Measurements from ENCODE around the gene FREM1. TPM values are rescaled to one million over a fixed set of nuclear protein-coding genes. Genes with fewer than 3 reads are reported as not detected.

FREM1 gene
- total and polyA plus RNA-seq, 9 donors, result 0.61 to 9.2 (median 2.8) TPM

DNA sequence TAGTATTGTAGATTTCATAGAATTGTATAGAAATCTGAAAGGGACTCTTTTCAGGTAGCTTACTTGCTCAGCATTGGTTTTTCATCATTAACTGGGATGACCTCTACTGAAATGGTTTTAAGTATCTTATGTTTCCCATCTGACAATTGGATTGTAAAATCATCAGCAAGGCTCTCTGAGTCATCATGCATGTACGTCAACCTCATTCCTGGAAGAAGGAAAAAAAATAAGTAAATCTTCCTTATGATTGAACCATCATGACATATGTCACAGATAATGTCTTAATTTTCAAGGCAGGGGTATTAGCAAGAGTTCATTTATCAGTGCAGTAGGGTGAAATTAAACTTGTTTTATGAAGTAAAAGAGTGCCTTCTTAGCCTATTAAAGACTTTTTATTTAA, 112.8 kb downstream of the FREM1 start:
- Histone ChIP-seq H3K36me3 (no peaks in the 10 kb centered on the region), H3K27ac (no peak overlapping the region), H3K4me3 (no peak overlapping the region), H3K27me3 (no peaks in the 10 kb centered on the region), H3K4me1 (ENCODE audit: insufficient read depth) (no peaks in the 10 kb centered on the region), H3K9me3 (no peaks in the 10 kb centered on the region)
- intact Hi-C loops (cut with DNase I), result no loop called here
- WGBS, 3 donors, result 83 to 94% (median 93%) methylated on average over 1 of the region's 1 CpG
- no peak for DNase-seq
- TF ChIP-seq EP300 (IDR thresholded peaks at IDR 0.05) (no peak), POLR2A (IDR thresholded peaks at IDR 0.05) (no peak)
- TF ChIP-seq, protein P1, sequence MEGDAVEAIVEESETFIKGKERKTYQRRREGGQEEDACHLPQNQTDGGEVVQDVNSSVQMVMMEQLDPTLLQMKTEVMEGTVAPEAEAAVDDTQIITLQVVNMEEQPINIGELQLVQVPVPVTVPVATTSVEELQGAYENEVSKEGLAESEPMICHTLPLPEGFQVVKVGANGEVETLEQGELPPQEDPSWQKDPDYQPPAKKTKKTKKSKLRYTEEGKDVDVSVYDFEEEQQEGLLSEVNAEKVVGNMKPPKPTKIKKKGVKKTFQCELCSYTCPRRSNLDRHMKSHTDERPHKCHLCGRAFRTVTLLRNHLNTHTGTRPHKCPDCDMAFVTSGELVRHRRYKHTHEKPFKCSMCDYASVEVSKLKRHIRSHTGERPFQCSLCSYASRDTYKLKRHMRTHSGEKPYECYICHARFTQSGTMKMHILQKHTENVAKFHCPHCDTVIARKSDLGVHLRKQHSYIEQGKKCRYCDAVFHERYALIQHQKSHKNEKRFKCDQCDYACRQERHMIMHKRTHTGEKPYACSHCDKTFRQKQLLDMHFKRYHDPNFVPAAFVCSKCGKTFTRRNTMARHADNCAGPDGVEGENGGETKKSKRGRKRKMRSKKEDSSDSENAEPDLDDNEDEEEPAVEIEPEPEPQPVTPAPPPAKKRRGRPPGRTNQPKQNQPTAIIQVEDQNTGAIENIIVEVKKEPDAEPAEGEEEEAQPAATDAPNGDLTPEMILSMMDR (IDR thresholded peaks at IDR 0.05), result no peak

DNA sequence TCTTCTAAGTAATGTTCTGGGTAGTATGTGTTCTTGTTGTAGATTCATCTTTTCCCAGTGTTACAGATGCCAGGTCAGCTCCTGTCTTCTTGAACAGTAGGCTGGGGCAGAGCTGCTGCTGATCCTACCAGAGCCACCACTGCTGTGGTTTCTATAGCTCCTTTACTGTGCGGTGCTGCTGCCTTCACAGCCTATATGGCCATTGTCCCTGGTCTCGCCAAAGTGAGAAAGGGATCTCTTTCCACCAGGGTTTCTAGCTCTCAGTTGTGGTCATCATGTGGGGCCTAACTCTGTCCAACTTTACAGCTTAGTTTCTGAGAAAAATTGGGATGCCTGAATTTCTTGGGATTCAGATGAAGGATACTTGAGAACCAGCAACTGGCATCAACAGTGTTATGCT, 116.8 kb downstream of the FREM1 start:
- intact Hi-C loops (cut with DNase I), result no loop called here
- TF ChIP-seq, protein P1 (IDR thresholded peaks at IDR 0.05), result no peak
- TF ChIP-seq EP300 (IDR thresholded peaks at IDR 0.05), result no peak
- no peak for TF ChIP-seq POLR2A (IDR thresholded peaks at IDR 0.05)
- WGBS, 3 donors, result 95 to 97% (median 96%) methylated on average over 2 of the region's 2 CpGs
- no peaks in the 10 kb centered on the region for H3K4me1 ChIP-seq (ENCODE audit: insufficient read depth)
- DNase-seq, result no peak
- no peaks in the 10 kb centered on the region for H3K27me3 ChIP-seq
- H3K4me3 ChIP-seq, result no peak overlapping the region
- no peaks in the 10 kb centered on the region for H3K9me3 ChIP-seq
- no peaks in the 10 kb centered on the region for H3K36me3 ChIP-seq
- H3K27ac ChIP-seq, result no peak overlapping the region

DNA sequence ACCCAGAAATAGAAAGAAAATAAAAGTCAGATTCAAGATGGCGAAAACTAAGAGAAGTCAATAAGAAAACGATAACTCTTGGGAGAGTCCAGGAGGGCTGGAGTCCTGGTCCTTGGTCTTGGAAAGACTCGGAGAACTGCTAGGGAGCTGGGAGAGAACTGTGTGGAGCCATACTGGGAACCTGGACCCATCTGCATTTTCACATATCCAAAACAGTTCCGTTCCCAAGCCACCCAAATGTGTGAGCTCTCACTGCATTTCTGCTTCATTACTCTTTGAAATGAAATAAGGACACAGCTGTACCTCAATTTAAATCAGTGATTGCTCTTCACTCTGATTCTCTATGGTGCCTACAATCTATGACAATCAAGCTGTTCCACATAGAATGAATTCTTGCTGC, 119.6 kb downstream of the FREM1 start:
- Histone ChIP-seq H3K9me3 (no peaks in the 10 kb centered on the region), H3K36me3 (no peaks in the 10 kb centered on the region), H3K27me3 (no peaks in the 10 kb centered on the region), H3K4me3 (no peak overlapping the region), H3K4me1 (ENCODE audit: insufficient read depth) (no peaks in the 10 kb centered on the region), H3K27ac (no peak overlapping the region)
- TF ChIP-seq, protein P1 (IDR thresholded peaks at IDR 0.05), result no peak
- no peak for TF ChIP-seq EP300 (IDR thresholded peaks at IDR 0.05)
- no peak for TF ChIP-seq POLR2A (IDR thresholded peaks at IDR 0.05)
- no peak for DNase-seq
- WGBS, 3 donors, result 83 to 95% (median 93%) methylated on average over 4 of the region's 4 CpGs
- intact Hi-C loops (cut with DNase I), result no loop called here

DNA sequence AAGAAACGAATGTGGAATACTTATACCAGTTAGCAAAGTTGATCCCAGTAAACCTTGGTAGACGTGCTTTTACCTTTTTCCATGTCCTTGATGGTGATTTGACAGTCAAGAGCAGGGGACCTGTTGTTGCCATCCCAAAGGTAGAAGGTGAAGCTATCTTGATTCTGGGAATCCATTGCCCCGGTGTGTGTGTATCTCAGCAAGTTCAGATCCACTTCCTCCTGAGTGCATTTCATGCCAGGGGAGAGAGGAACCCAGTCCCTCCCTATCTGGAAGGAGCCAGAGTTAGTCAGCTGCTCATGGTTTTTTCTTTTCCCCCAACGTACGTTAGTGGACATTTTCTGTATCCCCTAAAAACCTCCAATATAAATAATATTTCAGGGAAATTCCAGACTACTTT, 121.4 kb downstream of the FREM1 start:
- intact Hi-C loops (cut with DNase I), result no loop called here
- no peaks in the 10 kb centered on the region for H3K27me3 ChIP-seq
- TF ChIP-seq POLR2A (IDR thresholded peaks at IDR 0.05) (no peak), EP300 (IDR thresholded peaks at IDR 0.05) (no peak)
- TF ChIP-seq, protein P1 (IDR thresholded peaks at IDR 0.05), result no peak
- H3K4me3 ChIP-seq, result no peak overlapping the region
- no peaks in the 10 kb centered on the region for H3K9me3 ChIP-seq
- WGBS, 3 donors, result 85 to 93% (median 87%) methylated on average over 5 of the region's 5 CpGs
- H3K36me3 ChIP-seq, result no peaks in the 10 kb centered on the region
- H3K4me1 ChIP-seq (ENCODE audit: insufficient read depth), result no peaks in the 10 kb centered on the region
- no peak for DNase-seq
- no peak overlapping the region for H3K27ac ChIP-seq

DNA sequence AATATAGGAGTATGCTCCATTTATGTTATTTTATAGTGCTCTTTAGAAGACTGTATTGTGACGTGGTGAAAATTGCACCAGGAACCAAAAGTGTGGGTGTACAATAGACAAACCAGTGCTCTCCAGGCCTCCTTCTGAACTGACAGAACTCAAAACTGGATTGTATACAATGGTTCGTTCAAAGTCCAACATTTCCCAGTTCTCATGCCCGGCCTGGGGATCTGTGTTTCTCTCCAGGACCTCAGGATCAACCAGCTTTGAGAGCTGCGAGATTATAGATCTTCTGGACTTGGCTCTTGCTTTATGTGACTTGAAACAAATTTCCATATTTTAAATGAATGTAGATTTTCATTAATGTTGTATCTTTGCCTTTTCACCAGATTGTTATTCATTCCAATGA, 126.9 kb downstream of the FREM1 start:
- Histone ChIP-seq H3K36me3 (no peaks in the 10 kb centered on the region), H3K4me1 (ENCODE audit: insufficient read depth) (no peaks in the 10 kb centered on the region), H3K9me3 (no peaks in the 10 kb centered on the region), H3K4me3 (no peak overlapping the region), H3K27ac (no peak overlapping the region), H3K27me3 (no peaks in the 10 kb centered on the region)
- intact Hi-C loops (cut with DNase I), result no loop called here
- 76 to 95% (median 93%) methylated on average over 4 of the region's 4 CpGs for WGBS, 3 donors
- no peak for DNase-seq
- TF ChIP-seq POLR2A (IDR thresholded peaks at IDR 0.05) (no peak), EP300 (IDR thresholded peaks at IDR 0.05) (no peak)
- TF ChIP-seq, protein P1 (IDR thresholded peaks at IDR 0.05), result no peak
